HG03520 (cell line): ENCODE data around the gene OAS3.
"Not testable (repeated sequence)": the region's sequence is repeated elsewhere in the genome, so short reads cannot be mapped to it uniquely, and the experiment has no call there.

Experiments used
- ATAC-seq: cut with Tn5 transposase; IDR thresholded peaks from one replicate; pipeline ENCODE4 v1.9.1; 2021; ENCODE audit warnings: mild to moderate bottlenecking, moderate library complexity; ENCODE audit not compliant: unreplicated experiment

OAS3 gene

GRCh38 chr12:112919121-112919520 lies 19.2 kb upstream of the OAS3 start:
- no peak for ATAC-seq

DNA sequence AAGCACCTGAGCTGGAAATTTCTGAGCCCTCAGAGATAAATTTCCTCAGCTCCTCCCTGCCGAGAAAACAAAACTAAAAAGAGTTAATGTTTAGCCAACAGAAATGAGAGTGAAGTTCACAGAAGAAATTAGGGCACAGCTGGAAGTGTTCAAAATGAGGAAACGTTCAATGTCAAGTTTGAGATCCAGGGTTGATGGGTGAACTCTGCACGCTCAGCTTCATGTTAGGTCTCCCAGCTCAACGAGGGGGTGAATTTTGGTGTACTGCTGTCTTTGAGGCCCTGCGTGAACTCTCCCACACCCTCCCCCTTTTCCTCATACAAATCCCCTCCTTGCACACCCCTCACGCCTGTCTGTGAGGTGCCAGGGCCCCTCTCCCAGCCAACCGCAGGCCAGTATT lies 13.3 kb upstream of the OAS3 start:
- no peak for ATAC-seq

DNA sequence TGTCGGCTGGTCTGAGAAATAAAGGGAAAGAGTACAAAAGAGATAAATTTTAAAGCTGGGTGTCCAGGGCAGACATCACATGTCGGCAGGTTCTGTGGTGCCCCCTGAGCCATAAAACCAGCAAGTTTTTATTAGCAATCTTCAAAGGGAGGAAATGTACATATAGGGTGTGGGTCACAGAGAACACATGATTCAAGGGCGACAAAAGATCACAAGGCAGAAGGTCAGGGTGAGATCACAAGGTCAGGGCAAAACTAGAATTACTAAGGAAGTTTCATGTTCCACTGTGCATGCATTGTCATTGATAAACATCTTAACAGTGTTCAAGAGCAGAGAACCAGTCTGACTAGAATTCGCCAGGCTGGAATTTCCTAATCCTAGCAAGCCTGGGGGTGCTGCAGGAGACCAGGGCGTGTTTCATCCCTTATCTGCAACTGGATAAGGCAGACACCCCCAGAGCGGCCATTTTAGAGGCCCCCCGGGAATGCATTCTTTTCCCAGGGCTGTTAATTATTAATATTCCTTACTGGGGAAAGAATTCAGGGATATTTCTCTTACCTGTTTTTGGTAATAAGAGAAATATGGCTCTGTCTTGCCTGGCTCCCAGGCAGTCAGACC lies 11.7 kb upstream of the OAS3 start:
- not testable (repeated sequence) for ATAC-seq

GRCh38 chr12:112927475-112927874 lies 10.8 kb upstream of the OAS3 start:
- no peak for ATAC-seq

DNA sequence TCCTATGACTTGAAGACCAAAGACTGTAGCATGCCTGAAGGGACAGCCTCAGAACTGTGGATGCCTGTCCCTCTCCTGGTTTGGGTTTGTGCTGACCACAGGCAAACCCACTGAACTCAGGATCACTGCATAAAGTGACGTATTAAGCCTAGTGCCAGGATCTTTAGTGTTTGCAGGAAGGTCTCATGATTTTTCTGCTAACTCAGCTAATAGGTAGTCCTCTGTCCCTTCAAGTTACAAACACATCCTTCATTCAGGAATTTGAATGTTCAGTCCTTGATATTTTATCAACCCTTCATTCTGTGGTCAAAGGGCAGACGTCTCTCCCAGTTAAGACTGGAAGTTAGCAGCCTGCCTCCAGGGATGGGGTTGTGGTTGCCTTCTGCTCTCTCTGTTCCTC lies 10.3 kb upstream of the OAS3 start:
- no peak for ATAC-seq

DNA sequence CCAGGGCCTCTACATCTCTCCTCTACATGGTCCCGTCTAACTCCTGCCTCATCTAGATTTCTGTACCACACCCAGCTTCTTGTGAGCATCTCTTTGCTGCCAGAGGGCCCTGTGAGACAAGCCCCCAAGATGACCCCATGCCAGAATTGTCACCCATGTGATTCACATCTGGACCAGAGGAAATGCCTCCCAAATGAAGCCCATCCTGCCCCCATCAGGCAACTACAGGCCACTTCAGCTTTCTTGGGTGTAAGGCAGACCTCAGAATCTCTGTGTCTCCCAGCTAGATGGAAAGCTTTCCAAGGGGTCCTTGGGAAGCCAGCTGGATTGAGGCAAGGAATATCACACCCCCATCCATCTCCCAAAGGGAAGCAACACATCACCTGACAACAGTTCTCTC lies 9.3 kb upstream of the OAS3 start:
- ATAC-seq, result no peak

GRCh38 chr12:112929715-112930114 lies 8.6 kb upstream of the OAS3 start:
- ATAC-seq, result no peak

DNA sequence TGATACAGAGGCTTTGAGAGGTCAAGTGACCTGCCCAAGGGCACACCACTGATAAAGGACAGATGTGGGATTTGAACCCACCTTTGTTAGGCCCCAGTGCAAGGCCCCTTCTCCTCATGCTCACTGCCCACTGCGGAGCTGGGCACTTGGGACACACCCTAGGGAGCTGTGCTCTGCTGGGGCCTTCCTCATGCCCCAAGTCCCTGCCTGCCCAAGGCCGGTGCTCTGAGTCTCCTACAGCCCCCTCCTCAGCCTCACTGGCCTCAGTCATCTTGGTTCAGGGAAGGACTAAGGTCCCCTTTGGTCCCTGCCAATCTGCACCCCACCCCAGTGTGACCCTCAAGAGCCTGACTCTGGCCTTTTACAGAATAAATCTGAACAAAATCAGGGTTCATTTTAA lies 7.9 kb upstream of the OAS3 start:
- no peak for ATAC-seq

DNA sequence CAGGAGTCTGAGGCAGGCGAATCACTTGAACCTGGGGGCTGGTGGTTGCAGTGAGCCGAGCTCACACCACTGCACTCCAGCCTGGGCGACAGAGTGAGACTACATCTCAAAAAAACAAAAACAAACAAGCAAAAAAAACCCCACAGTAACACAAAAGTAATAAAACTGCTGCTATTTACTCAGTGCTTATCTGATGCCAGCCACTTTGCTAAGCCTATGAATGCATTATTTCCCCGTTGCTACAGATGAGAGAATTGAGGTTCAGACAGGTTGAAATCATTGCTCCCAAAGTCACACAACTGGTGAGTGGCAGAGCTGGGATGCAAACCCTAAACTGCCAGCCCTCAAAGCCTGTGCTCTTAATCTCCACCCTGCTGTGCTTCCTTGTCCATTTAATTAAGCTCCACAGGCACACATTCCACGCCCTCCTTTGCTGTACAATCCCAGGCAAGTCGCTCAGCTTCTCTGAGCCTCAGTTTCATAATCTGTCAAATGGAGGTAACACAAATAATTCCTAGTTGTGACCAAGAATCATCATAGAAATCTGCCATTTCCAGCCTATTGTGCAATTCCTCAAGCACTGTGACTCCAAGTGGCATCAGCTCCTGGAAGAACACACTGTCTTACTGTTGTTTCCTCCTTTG lies 5.7 kb upstream of the OAS3 start:
- no peak for ATAC-seq

DNA sequence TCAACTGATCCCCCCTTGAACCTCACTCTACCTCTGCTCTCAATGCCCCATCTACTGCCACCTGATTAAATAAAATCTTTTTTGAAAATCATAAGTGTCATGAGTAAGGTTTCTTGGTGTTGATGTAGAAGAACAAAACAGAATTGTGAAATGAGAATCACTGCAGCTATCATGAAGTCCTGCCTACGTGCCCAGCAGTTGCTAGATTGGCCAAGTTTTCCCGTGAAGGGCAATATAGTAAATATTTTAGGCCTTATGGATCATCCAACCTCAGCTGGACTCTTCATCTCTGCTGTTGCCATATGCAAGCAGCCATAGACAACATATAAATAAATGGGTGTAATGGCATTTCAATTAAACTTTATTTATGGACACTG lies 5.2 kb upstream of the OAS3 start:
- ATAC-seq, result no peak

DNA sequence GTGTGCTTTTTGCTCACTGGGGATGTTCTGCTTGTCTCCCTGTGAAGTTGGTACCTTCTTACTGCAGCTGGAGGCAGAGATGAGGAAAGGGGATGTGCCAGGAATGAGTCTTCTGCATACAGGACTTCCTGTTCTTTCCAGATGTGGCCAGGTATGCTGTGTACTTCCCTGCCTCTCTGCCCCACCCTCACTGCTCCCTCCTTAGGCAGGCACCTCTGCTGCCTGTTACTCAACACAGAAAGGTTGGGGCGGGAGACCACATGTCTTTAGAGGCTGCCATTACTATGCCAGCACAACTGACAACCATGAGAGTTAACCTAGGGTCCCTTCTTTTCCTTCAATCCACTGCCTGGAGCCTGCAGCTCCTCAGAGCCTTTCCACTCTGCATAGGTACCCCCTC lies 2.0 kb upstream of the OAS3 start:
- ATAC-seq, result no peak

- ATAC-seq, result no peak
These were observed 1.3 kb upstream of the OAS3 start for GRCh38 chr12:112936927-112937326.

GRCh38 chr12:112938751-112939150 lies 477 bp downstream of the OAS3 start:
- ATAC-seq, result no peak

- no peak for ATAC-seq
These were observed 1.6 kb downstream of the OAS3 start for GRCh38 chr12:112939761-112940381.

DNA sequence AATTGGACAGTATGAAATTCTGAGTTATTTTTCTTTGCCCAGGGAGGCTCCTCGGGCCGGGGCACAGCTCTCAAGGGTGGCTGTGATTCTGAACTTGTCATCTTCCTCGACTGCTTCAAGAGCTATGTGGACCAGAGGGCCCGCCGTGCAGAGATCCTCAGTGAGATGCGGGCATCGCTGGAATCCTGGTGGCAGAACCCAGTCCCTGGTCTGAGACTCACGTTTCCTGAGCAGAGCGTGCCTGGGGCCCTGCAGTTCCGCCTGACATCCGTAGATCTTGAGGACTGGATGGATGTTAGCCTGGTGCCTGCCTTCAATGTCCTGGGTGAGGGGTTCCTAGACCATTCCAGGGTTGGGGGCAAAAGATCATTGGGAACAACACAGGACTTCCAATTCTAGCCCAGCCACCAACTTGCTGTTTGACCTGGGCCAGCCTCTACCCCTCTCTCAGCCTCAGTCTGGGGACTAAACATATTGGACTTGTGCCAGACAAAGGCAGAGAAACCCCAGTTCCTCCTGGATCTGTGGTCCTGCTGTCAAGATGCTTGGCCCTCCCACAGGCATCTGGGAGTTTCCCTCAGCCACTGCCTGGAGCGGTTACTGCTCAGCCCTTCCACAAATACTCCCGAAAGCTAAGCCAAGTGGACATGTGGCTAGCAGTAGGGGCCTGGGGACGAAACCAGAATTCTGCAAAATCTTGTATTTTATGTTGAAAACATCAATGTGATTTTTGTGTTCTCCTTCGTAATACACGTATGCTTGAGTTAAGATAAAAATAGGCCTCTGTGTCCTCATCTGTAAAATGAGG lies 3.5 kb downstream of the OAS3 start:
- ATAC-seq, result no peak

DNA sequence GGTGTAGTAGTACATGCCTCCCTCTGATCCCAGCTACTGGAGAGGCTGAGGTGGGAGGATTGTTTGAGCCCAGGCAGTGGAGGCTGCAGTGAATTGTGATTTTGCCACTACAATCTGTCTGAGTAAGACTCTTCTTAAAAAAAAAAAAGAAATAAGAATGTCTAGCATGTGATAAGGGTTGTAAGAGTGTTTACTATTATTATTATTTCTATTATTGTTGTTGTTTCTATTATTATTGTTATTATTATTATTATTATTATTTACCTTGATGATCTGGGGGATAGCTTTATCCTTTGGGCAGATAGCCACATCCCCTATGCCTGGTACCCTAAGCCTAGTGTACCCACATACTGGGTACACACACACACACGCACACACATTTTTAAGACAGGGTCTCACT lies 4.3 kb downstream of the OAS3 start:
- no peak for ATAC-seq

- ATAC-seq, result no peak
These were observed 5.9 kb downstream of the OAS3 start for GRCh38 chr12:112944024-112944690.

- ATAC-seq, result no peak
These were observed 7.2 kb downstream of the OAS3 start for GRCh38 chr12:112945515-112945914.

GRCh38 chr12:112946236-112947000 lies 8.1 kb downstream of the OAS3 start:
- no peak for ATAC-seq

- ATAC-seq, result no peak
These were observed 9.0 kb downstream of the OAS3 start for GRCh38 chr12:112947314-112947713.

DNA sequence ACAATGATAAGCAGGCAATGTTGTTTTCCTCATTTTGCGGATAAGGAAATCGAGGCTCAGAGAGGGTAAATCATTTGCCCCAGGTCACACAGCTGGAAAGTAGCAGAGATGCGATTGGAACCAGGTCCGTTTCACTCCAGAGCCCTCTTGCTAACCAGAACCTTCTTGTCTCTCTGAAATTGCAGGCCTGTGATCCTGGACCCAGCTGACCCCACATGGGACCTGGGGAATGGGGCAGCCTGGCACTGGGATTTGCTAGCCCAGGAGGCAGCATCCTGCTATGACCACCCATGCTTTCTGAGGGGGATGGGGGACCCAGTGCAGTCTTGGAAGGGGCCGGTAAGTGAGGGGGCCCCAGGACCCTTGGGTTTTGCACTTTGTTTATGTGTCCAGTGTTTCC lies 9.5 kb downstream of the OAS3 start:
- ATAC-seq, result no peak
